ENCODE results near the gene AMFR. TPM values are rescaled to one million over a fixed set of nuclear protein-coding genes. Genes with fewer than 3 reads are reported as not detected.

Gene AMFR
- total RNA-seq, 1 donor from 2014 or later, result 69.9 TPM

DNA sequence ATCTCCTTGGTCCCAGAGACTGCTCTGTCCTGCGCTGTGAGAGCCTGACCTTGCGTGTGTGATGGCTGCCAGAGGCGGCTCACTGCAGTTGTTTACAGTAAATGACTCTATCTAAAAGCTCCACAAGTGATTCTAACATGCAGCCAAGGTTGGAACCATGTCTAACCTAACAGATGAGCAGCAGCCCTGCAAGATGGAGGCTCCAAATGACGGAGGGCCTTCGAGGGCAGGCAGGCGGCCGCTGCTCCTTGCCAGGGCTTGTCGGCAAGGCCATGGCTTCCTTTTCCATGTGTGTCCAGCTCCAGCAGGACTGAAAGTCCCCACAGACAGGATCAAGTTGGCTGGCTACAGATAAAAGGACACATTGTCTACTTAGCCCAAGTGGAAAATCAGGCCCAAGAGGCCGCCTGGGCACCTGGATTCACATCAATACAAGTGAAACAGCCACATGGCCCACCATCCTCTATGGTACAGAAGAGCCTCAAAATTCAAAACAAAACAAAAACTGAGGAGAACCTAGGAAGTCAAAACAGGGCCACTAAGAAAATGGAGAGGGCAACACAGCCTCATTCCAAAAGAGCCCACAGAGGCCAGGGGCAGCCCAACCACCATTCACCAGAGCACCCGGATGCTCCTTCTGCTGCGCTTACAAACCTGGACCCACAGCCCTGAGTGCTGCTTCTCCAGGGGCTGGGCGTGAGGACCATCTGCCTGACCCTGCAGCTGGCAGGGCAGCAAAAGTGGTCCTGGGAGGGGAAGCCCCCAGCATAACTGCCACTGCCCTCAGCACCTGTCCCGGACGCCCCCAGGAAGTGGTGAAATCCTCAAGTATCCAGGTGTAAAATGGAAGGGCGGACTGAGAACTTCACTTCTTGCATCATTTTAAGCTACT, 65.0 kb downstream of the AMFR start:
- DNase-seq, result no peak
- H3K36me3 Mint-ChIP-seq (ENCODE audit: unreplicated experiment), result no peaks in the 10 kb centered on the region
- H3K27ac Mint-ChIP-seq (ENCODE audit: unreplicated experiment), result no peak overlapping the region
- peaks cover 17% of the 10 kb centered on the region for H3K27me3 Mint-ChIP-seq (ENCODE audit: unreplicated experiment)
- peaks cover 28% of the 10 kb centered on the region for H3K4me1 Mint-ChIP-seq (ENCODE audit: low read depth, unreplicated experiment)
- TF ChIP-seq, protein P1, sequence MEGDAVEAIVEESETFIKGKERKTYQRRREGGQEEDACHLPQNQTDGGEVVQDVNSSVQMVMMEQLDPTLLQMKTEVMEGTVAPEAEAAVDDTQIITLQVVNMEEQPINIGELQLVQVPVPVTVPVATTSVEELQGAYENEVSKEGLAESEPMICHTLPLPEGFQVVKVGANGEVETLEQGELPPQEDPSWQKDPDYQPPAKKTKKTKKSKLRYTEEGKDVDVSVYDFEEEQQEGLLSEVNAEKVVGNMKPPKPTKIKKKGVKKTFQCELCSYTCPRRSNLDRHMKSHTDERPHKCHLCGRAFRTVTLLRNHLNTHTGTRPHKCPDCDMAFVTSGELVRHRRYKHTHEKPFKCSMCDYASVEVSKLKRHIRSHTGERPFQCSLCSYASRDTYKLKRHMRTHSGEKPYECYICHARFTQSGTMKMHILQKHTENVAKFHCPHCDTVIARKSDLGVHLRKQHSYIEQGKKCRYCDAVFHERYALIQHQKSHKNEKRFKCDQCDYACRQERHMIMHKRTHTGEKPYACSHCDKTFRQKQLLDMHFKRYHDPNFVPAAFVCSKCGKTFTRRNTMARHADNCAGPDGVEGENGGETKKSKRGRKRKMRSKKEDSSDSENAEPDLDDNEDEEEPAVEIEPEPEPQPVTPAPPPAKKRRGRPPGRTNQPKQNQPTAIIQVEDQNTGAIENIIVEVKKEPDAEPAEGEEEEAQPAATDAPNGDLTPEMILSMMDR (IDR thresholded peaks at IDR 0.05; ENCODE audit: partially characterized antibody, unreplicated experiment), result no peak
- H3K9me3 Mint-ChIP-seq (ENCODE audit: unreplicated experiment), result peaks cover 12% of the 10 kb centered on the region
- peak overlapping the region; percentile 43 for H3K4me3 Mint-ChIP-seq (ENCODE audit: unreplicated experiment)

DNA sequence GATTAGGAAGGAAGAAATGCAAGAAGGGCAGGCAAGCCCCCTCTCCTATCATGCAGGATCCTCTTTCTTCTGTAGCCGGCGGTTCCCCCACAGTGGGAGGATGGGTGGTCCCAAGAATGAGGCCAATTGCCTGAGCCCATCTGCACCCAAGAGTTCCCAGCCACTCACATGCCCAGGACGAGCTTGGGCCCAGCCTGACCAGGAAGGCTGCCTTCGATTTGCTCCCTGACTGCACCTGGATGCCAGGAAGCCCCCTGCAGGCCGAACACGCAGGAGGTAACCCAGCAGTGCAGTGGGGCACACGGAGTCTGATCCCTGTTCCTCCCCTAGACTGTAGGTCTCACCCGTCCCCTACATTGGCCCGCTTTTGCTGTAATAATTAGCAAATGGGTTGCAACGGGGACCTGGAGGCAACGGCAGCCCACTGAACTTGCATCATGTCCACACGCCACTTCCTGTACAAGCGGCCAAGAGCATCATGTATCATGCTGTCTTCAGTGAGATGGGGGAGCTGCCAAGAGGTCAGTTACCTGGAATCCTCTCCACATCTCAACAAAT, 67.5 kb downstream of the AMFR start:
- Mint-ChIP-seq H3K36me3 (ENCODE audit: unreplicated experiment) (peaks cover 4% of the 10 kb centered on the region), H3K9me3 (ENCODE audit: unreplicated experiment) (peaks cover 18% of the 10 kb centered on the region), H3K27ac (ENCODE audit: unreplicated experiment) (no peak overlapping the region), H3K27me3 (ENCODE audit: unreplicated experiment) (peaks cover 19% of the 10 kb centered on the region), H3K4me1 (ENCODE audit: low read depth, unreplicated experiment) (peaks cover 27% of the 10 kb centered on the region), H3K4me3 (ENCODE audit: unreplicated experiment) (no peak overlapping the region)
- TF ChIP-seq, protein P1 (IDR thresholded peaks at IDR 0.05; ENCODE audit: partially characterized antibody, unreplicated experiment), result no peak
- peak; percentile 18 for DNase-seq

DNA sequence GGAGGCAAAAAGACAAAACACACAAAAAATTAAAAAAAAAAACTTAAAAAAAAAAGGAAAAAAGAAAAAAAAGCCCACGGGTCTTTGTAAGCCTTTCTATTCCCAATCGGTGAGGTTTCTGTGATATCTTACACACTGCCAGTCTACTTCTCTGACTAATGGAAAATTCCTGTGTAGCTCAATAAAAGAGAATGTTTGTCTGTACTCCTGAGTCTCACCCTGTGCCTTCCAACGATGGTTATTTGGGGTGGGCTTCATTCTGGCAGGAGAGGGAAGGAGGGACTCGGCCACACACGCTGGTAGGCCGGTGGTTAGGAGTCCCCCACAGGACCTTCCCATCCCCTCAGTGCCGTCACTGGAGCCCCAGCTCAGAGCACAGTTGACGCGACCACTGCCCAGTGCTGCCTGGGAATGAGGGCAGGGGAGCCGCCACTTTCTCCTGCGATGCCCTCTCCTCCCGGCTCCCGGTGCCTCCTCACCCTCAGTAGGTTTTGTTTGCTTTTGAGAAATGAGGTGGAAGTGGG, 68.0 kb downstream of the AMFR start:
- Mint-ChIP-seq H3K27ac (ENCODE audit: unreplicated experiment) (peak overlapping the region; percentile 91), H3K9me3 (ENCODE audit: unreplicated experiment) (peaks cover 14% of the 10 kb centered on the region), H3K27me3 (ENCODE audit: unreplicated experiment) (peaks cover 18% of the 10 kb centered on the region), H3K36me3 (ENCODE audit: unreplicated experiment) (peaks cover 4% of the 10 kb centered on the region), H3K4me1 (ENCODE audit: low read depth, unreplicated experiment) (peaks cover 24% of the 10 kb centered on the region), H3K4me3 (ENCODE audit: unreplicated experiment) (no peak overlapping the region)
- peak; percentile 22 for DNase-seq
- TF ChIP-seq, protein P1 (IDR thresholded peaks at IDR 0.05; ENCODE audit: partially characterized antibody, unreplicated experiment), result no peak

DNA sequence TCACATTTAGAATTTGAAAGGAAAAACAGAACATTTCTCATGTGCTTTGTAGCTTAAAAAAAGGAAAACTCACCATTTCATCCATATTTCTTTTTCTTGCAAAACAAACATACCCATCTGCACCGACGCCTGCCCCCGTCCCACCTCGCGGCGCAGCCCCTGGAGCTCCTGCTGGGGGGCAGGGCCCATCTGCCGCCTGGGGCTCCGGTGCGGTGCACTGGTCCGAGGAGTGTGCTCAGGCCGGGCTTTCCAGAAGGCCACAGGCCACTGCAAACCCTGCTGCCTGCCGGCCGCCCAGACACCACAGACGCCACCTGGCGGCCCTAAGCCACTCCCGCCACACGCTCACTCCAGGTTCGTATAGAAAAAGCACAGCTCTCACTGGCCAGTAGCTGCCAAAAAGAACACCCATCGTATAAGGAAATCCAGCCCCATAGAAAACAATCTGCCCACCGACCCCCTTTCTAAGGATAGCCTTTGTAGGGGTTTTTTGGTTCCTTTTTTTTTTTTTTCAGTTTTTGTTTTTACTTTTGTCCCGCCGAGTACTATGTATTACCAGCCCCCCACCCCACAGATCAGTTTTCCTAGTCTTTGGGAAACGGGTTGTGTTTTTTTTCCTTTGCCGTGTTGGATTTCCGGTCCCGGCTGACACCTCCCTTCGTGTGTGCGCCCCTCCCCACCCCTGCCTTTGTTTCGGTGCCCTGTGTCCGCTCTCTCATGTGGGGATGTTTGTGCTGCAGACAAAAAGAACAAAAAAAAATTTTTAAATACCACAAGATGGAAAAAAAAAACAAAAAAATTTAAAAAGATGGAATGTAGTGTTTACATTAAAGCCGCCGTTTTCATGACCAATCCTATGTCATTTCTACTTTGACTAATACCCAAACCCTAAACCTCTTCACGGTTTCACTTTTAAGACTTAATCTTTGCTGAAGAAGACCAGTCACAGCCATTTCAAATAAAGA, 68.8 kb downstream of the AMFR start:
- Mint-ChIP-seq H3K36me3 (ENCODE audit: unreplicated experiment) (peaks cover 4% of the 10 kb centered on the region), H3K9me3 (ENCODE audit: unreplicated experiment) (peaks cover 16% of the 10 kb centered on the region), H3K4me3 (ENCODE audit: unreplicated experiment) (peak overlapping the region; percentile 80), H3K27me3 (ENCODE audit: unreplicated experiment) (peaks cover 20% of the 10 kb centered on the region), H3K27ac (ENCODE audit: unreplicated experiment) (peak overlapping the region; percentile 91), H3K4me1 (ENCODE audit: low read depth, unreplicated experiment) (peaks cover 22% of the 10 kb centered on the region)
- TF ChIP-seq, protein P1 (IDR thresholded peaks at IDR 0.05; ENCODE audit: partially characterized antibody, unreplicated experiment), result peak; percentile 72
- peak; percentile 88 for DNase-seq

Data from glutamatergic neuron (in vitro differentiated cells).